K562 (cell line): ENCODE measurements around the gene PRKAG2. TPM values are rescaled to one million over a fixed set of nuclear protein-coding genes. Genes with fewer than 3 reads are reported as not detected.

Experiments
- ATAC-seq: fragments of 200-7000 bp; cut with Tn5 transposase; 3 replicates; pipeline ENCODE4 v1.9.1; 2020; ENCODE audit warnings: moderate library complexity
- BruUV-seq: library from RNA; stranded (reverse); fragments of 400-500 nt; replicated peaks from 2 replicates; lab custom pipeline; 2021; lab: Mats Ljungman, UMichigan
- CTCF ChIA-PET: fragments of 300-600 bp; formaldehyde crosslinking; extraction: SDS; loops from one replicate; lab custom pipeline; 2021; ENCODE audit warnings: low intra/inter-chr PET ratio; lab: Yijun Ruan, JAX
- POLR2A ChIA-PET: fragments of 300-600, 350-650 bp; sonication (Branson Sonifier 250); formaldehyde crosslinking; extraction: SDS; loops from one replicate; lab custom pipeline; 2021; ENCODE audit warnings: antibody characterized with exemption, inconsistent platforms; lab: Yijun Ruan, JAX
- DNase-seq, 4 experiments: peaks; one replicate each; pipeline versions ENCODE4 v3.0.0 to v3.0.0-alpha.2; 2011 to 2018; ENCODE audit warnings: low spot score in 3 of 4, mixed read lengths in 3 of 4; ENCODE audit errors: extremely low read depth in 1 of 4
- FAIRE-seq: peaks from 2 replicates; lab custom pipeline; 2011; peaks lifted over from hg19 to GRCh38; lab: Jason Lieb, UNC
- H2AFZ ChIP-seq: 2 replicates; pipeline ENCODE4 v1.6.0; 2011; ENCODE audit warnings: low read depth, low read length, control low read depth, inconsistent platforms
- H3K27ac ChIP-seq: fragments of 200-600 bp; 3 replicates; pipeline ENCODE4 v1.8.0; 2011; ENCODE audit warnings: low read depth, mild to moderate bottlenecking, control low read depth, inconsistent platforms, low read length, moderate library complexity, mixed read lengths; ENCODE audit errors: extremely low read depth
- H3K27me3 ChIP-seq, 2 experiments: fragments of 300-600 bp in 1 of 2; 2 replicates in 1 of 2; 3 replicates in 1 of 2; pipeline versions ENCODE4 v1.6.0 to v1.8.0; 2011; ENCODE audit warnings: inconsistent platforms in 2 of 2, low read length in 2 of 2, mild to moderate bottlenecking in 1 of 2, mixed read lengths in 1 of 2, moderate library complexity in 1 of 2; ENCODE audit not compliant: control insufficient read depth in 2 of 2, insufficient read depth in 2 of 2
- H3K36me3 ChIP-seq: fragments of 300-600 bp; 3 replicates; pipeline ENCODE4 v1.8.0; 2011; ENCODE audit warnings: mild to moderate bottlenecking, low read length, inconsistent platforms; ENCODE audit not compliant: control insufficient read depth, insufficient read depth
- H3K4me1 ChIP-seq, 2 experiments: fragments of 200-600 bp in 1 of 2; replicated peaks in 1 of 2; 2 replicates in 1 of 2; 3 replicates in 1 of 2; pipeline versions ENCODE4 v1.5.1 to v1.8.0; 2011; ENCODE audit warnings: inconsistent platforms in 2 of 2, low read length in 2 of 2, mild to moderate bottlenecking in 1 of 2, mixed read lengths in 1 of 2, moderate library complexity in 1 of 2; ENCODE audit not compliant: control insufficient read depth in 2 of 2, insufficient read depth in 2 of 2
- H3K4me2 ChIP-seq: 2 replicates; pipeline ENCODE4 v1.6.1; 2011; ENCODE audit warnings: low read length, control low read depth, inconsistent platforms, mixed read lengths; ENCODE audit not compliant: insufficient read depth
- H3K4me3 ChIP-seq: fragments of 200-600 bp; sonication (generic), shearing (Covaris generic); 2 replicates; pipeline ENCODE4 v1.5.1; 2016; ENCODE audit warnings: control low read depth, inconsistent platforms
- H3K79me2 ChIP-seq: fragments of 200-600 bp; 3 replicates; pipeline ENCODE4 v1.8.0; 2011; ENCODE audit warnings: low read length, inconsistent platforms; ENCODE audit not compliant: control insufficient read depth, insufficient read depth
- H3K9ac ChIP-seq, 2 experiments: 2 replicates each; pipeline versions ENCODE4 v1.6.0 to v1.6.1; 2011; ENCODE audit warnings: low read depth in 2 of 2, low read length in 2 of 2, control low read depth in 1 of 2, inconsistent platforms in 1 of 2, mild to moderate bottlenecking in 1 of 2, mixed read lengths in 1 of 2; ENCODE audit not compliant: insufficient read depth in 1 of 2
- H3K9me1 ChIP-seq: one replicate; pipeline ENCODE4 v1.6.0; 2011; ENCODE audit warnings: inconsistent platforms, mild to moderate bottlenecking, low read length, moderate library complexity; ENCODE audit not compliant: control insufficient read depth, insufficient read depth
- H3K9me3 ChIP-seq: replicated peaks from 2 replicates; pipeline ENCODE4 v1.5.1; 2011; ENCODE audit warnings: low read depth, low read length, inconsistent platforms; ENCODE audit not compliant: control insufficient read depth, insufficient read depth
- H4K20me1 ChIP-seq: replicated peaks from 2 replicates; pipeline ENCODE4 v1.6.1; 2011; ENCODE audit warnings: low read length, inconsistent platforms, mixed read lengths; ENCODE audit not compliant: control insufficient read depth, insufficient read depth
- CBX8 ChIP-seq: fragments of 200-600 bp; sonication (generic); IDR thresholded peaks from 2 replicates; pipeline ENCODE4 v1.6.1; 2012; ENCODE audit warnings: borderline replicate concordance, mixed run types, low read depth, mild to moderate bottlenecking, moderate library complexity, mixed read lengths, low read length, control low read depth, inconsistent platforms; ENCODE audit not compliant: poor library complexity, severe bottlenecking; ENCODE audit errors: extremely low read depth
- CTBP1 ChIP-seq: fragments of 450-650 bp; IDR thresholded peaks from 2 replicates; pipeline ENCODE4 v1.6.1; 2016; ENCODE audit warnings: borderline replicate concordance
- DDX20 ChIP-seq: fragments of 450-650 bp; IDR thresholded peaks from 2 replicates; pipeline ENCODE4 v1.6.1; 2016; ENCODE audit warnings: missing genetic modification characterization, low read depth, mild to moderate bottlenecking, missing compliant biosample characterization, moderate library complexity
- DNMT1 ChIP-seq: fragments of 450-650 bp; IDR thresholded peaks from 2 replicates; pipeline ENCODE4 v1.6.1; 2016; ENCODE audit warnings: antibody characterized with exemption, mild to moderate bottlenecking
- E2F5 ChIP-seq: sonication (generic); formaldehyde crosslinking; IDR thresholded peaks from 2 replicates; pipeline ENCODE4 v1.8.0; 2022; ENCODE audit warnings: mild to moderate bottlenecking, missing genetic modification reagents
- NFRKB ChIP-seq: fragments of 450-650 bp; IDR thresholded peaks from 2 replicates; pipeline ENCODE4 v1.6.1; 2016; ENCODE audit warnings: low read depth
- PCBP2 ChIP-seq: fragments of 200-400 bp; formaldehyde crosslinking; IDR thresholded peaks from 2 replicates; pipeline ENCODE4 v1.6.1; 2018; ENCODE audit warnings: low read length, low read depth, mild to moderate bottlenecking, moderate library complexity; ENCODE audit not compliant: poor library complexity, severe bottlenecking
- RNF219 ChIP-seq: fragments of 250-450 bp; sonication (Bioruptor Pico); IDR thresholded peaks from 2 replicates; pipeline ENCODE4 v1.5.0; 2022; ENCODE audit warnings: mild to moderate bottlenecking
- SETDB1 ChIP-seq: IDR thresholded peaks from one replicate; pipeline ENCODE4 v1.6.1; 2012; ENCODE audit warnings: low read length, control low read depth, inconsistent platforms
- SMARCE1 ChIP-seq: fragments of 450-650 bp; IDR thresholded peaks from 2 replicates; pipeline ENCODE4 v1.7.1; 2016; ENCODE audit warnings: mild to moderate bottlenecking
- SUPT5H ChIP-seq: fragments of 450-650 bp; IDR thresholded peaks from 2 replicates; pipeline ENCODE4 v1.6.1; 2016
- U2AF1 ChIP-seq: fragments of 200-400 bp; formaldehyde crosslinking; optimal IDR thresholded peaks from 2 replicates; pipeline ENCODE3; 2017; ENCODE audit warnings: mild to moderate bottlenecking, low read depth, low read length, moderate library complexity
- ZBTB26 ChIP-seq: fragments of 450-650 bp; formaldehyde crosslinking; IDR thresholded peaks from 2 replicates; pipeline ENCODE4 v1.4.0; 2022; ENCODE audit warnings: missing genetic modification characterization
- ZNF280B ChIP-seq: fragments of 250-450 bp; sonication (Bioruptor Pico); IDR thresholded peaks from 2 replicates; pipeline ENCODE4 v1.5.1; 2021; ENCODE audit warnings: mild to moderate bottlenecking
- ZNF445 ChIP-seq: fragments of 250-450 bp; sonication (Bioruptor Pico); IDR thresholded peaks from 2 replicates; pipeline ENCODE4 v1.4.0; 2020; ENCODE audit warnings: low read depth, mild to moderate bottlenecking, moderate library complexity
- ZNF511 ChIP-seq: sonication (generic); formaldehyde crosslinking; IDR thresholded peaks from 2 replicates; pipeline ENCODE4 v1.8.0; 2022; ENCODE audit warnings: mild to moderate bottlenecking, missing genetic modification reagents
- ZNF586 ChIP-seq: fragments of 450-650 bp; formaldehyde crosslinking; conservative IDR thresholded peaks from 2 replicates; pipeline ENCODE4 v1.4.0; 2020; ENCODE audit warnings: mild to moderate bottlenecking, moderate library complexity
- WGBS: fragments of 100-300 bp; shearing (Covaris generic); methylation state at CpG from one replicate; pipeline ENCODE4 v1.1.6; 2016; ENCODE audit warnings: low coverage, mixed read lengths; ENCODE audit not compliant: insufficient coverage; ENCODE audit errors: missing lambda C conversion rate; 5-methylcytosine and 5-hydroxymethylcytosine counted together
- in situ Hi-C: fragments of 300-500 bp; cut with MboI; formaldehyde crosslinking; loops from 4 replicates; pipeline ENCODE4 v1.15.0; 2018; ENCODE audit warnings: inconsistent platforms, mixed read lengths
- intact Hi-C: fragments of 100-400 bp; cut with micrococcal nuclease; formaldehyde crosslinking; loops from 2 replicates; pipeline ENCODE4 v1.14.2; 2022
- polyA plus RNA-seq, 8 experiments: library from polyadenylated mRNA; depleted of rRNA in 4 of 8; stranded (reverse) in 5 of 8; unstranded in 3 of 8; fragments of >200 nt; fragmentation: Nextera tagmentation in 2 of 8; fragmentation: Illumina TruSeq in 1 of 8; extraction: Ambion mirVana in 2 of 8; extraction: Trizol in 1 of 8; gene quantifications; 2 replicates each; pipeline versions ENCODE4 v1.2.1 to v1.2.3, GENCODE V29; 2011 to 2014; ENCODE audit warnings: inconsistent platforms in 1 of 8, missing spikeins in 1 of 8
- total RNA-seq, 7 experiments: library from RNA; depleted of rRNA in 6 of 7; stranded (reverse); fragments of >200 nt in 6 of 7; fragmentation: Illumina TruSeq in 2 of 7; extraction: Trizol in 2 of 7; gene quantifications; 2 replicates each; pipeline versions ENCODE4 v1.2.1 to v1.2.3, GENCODE V29; 2011 to 2021; ENCODE audit warnings: low replicate concordance in 1 of 7

Gene PRKAG2
- total and polyA plus RNA-seq, 9 of the 15 experiments (the other 6 are each of a cell fraction or from before 2014, with no cell fraction given), result 0.99 to 5.6 (median 3.3) TPM

- Histone ChIP-seq H3K4me3 (no peak overlapping the region), H4K20me1 (peaks cover 3% of the 10 kb centered on the region; the same call in 1 of the 2 replicates), H3K9me3 (no peaks in the 10 kb centered on the region), H3K79me2 (no peaks in the 10 kb centered on the region), H3K4me1 (no peaks in the 10 kb centered on the region), H3K27ac (no peak overlapping the region), H3K9me1 (no peaks in the 10 kb centered on the region), H2AFZ (no peak overlapping the region), H3K4me2 (no peak overlapping the region), H3K27me3 (peaks cover 55 to 86% of the 10 kb centered on the region in 2 experiments), H3K36me3 (no peaks in the 10 kb centered on the region), H3K9ac (peak overlapping the region in 1 of 2 experiments; percentile 5; a peak in 1 of 4 replicates)
- 1% methylated on average over 24 of the region's 24 CpGs for WGBS
- ChIA-PET POLR2A (interaction anchor here (0.7 kb wide), 1 partner anchor 13 kb away, joined by 3 read pairs; no protein-coding TSS in a partner anchor), CTCF (no interaction called here)
- DNase-seq (no peak), FAIRE-seq (no peak), ATAC-seq (no peak)
- in situ Hi-C loops (no loop called here), intact Hi-C loops (no loop called here)
- no TSS peak for BruUV-seq
- TF ChIP-seq SMARCE1 (no peak), PCBP2 (no peak), SETDB1 (no peak), CTBP1 (no peak), DDX20 (tag) (no peak), ZNF445 (CRISPR knock-in tag) (no peak), U2AF1 (no peak), SUPT5H (no peak), NFRKB (no peak), ZNF511 (no peak), ZNF280B (no peak), CBX8 (no peak), ZBTB26 (CRISPR knock-in tag) (no peak), ZNF586 (CRISPR knock-in tag) (no peak), RNF219 (CRISPR knock-in tag) (no peak), E2F5 (CRISPR knock-in tag) (no peak), DNMT1 (no peak)
Observed at GRCh38 chr7:151695951-151696541, 180.9 kb downstream of the PRKAG2 start.
